ENCODE data around the gene LRRC37A3. TPM values are rescaled to one million over a fixed set of nuclear protein-coding genes. Genes with fewer than 3 reads are reported as not detected.

The LRRC37A3 gene
- total RNA-seq, 1 experiment from 2014 or later = 7.7 TPM

GRCh38 chr17:64951877-64952276 lies 32.6 kb upstream of the LRRC37A3 start:
- no peaks in the 10 kb centered on the region for H3K79me2 ChIP-seq (ENCODE audit: insufficient read depth, low read length)
- H3K9me3 ChIP-seq (ENCODE audit: control insufficient read depth in 1 of 2, insufficient read depth in 1 of 2, low read depth in 1 of 2, low read length in 2 of 2) = no peaks in the 10 kb centered on the region
- no peak overlapping the region for H3K9ac ChIP-seq (ENCODE audit: low read length)
- TF ChIP-seq EGR1 (IDR thresholded peaks at IDR 0.05; ENCODE audit: low read depth) (no peak), RAD21 (IDR thresholded peaks at IDR 0.05; ENCODE audit: low read depth) (no peak), JUND (IDR thresholded peaks at IDR 0.05) (no peak), CBX3 (IDR thresholded peaks at IDR 0.05; ENCODE audit: low read depth) (no peak), CEBPB (IDR thresholded peaks at IDR 0.05; ENCODE audit: low read depth) (no peak), ELF1 (IDR thresholded peaks at IDR 0.05; ENCODE audit: borderline replicate concordance, low read depth) (no peak), SIN3A (IDR thresholded peaks at IDR 0.05; ENCODE audit: low read depth) (no peak), ZBTB33 (IDR thresholded peaks at IDR 0.05; ENCODE audit: extremely low read depth, insufficient replicate concordance, low read length) (no peak)
- TF ChIP-seq, protein P1, sequence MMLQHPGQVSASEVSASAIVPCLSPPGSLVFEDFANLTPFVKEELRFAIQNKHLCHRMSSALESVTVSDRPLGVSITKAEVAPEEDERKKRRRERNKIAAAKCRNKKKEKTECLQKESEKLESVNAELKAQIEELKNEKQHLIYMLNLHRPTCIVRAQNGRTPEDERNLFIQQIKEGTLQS (IDR thresholded peaks at IDR 0.05) = no peak
- no peak overlapping the region for H3K27ac ChIP-seq (ENCODE audit: low read depth, low read length)
- DNase-seq (ENCODE audit: low read depth, low spot score) = no peak
- no peak overlapping the region for H3K4me2 ChIP-seq (ENCODE audit: low read length)
- H3K9me2 ChIP-seq (ENCODE audit: insufficient read depth) = no peaks in the 10 kb centered on the region
- no TSS peak for BruUV-seq (replicated peaks)
- no peak overlapping the region for H3K4me3 ChIP-seq (replicated peaks in 1 of 2; ENCODE audit: low read depth in 1 of 2, low read length in 2 of 2)
- H3K4me1 ChIP-seq (ENCODE audit: control insufficient read depth in 1 of 2, insufficient read depth in 2 of 2, low read length in 2 of 2) = no peaks in the 10 kb centered on the region
- CTCF ChIA-PET = no interaction called here
- no peak overlapping the region for H2AFZ ChIP-seq (ENCODE audit: low read depth, low read length, poor library complexity, severe bottlenecking)
- H3K36me3 ChIP-seq (ENCODE audit: control insufficient read depth in 1 of 2, insufficient read depth in 2 of 2, low read length in 2 of 2) = no peaks in the 10 kb centered on the region
- no peaks in the 10 kb centered on the region for H3K27me3 ChIP-seq (ENCODE audit: insufficient read depth, low read length)
- intact Hi-C loops (cut with micrococcal nuclease) = no loop called here
- RAD21 ChIA-PET (ENCODE audit: low non-redundant PET in 1 of 2, low total read pairs in 2 of 2, uncharacterized antibody in 2 of 2, unreplicated experiment in 2 of 2) = no interaction called here
- POLR2A ChIA-PET = no interaction called here
- H4K20me1 ChIP-seq (ENCODE audit: insufficient read depth) = no peaks in the 10 kb centered on the region
- ATAC-seq = no peak

DNA sequence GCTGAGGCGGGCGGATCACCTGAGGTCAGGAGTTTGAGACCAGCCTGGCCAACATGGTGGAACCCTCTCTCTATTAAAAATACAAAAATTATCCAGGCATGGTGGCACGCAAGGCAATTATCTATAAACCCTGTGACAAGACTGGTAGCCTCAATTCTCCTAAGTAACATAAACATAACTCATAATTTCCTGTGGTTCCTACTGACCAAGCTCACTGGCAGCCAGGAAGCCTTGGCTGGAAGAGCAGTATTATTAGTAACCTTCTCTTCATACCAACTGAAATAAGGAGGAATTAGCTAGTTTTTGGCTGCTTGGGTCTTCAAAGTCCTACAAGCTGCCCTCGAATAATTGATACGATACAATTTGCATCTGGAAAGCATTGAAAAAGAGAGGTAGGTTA lies 31.6 kb upstream of the LRRC37A3 start:
- no peaks in the 10 kb centered on the region for H3K79me2 ChIP-seq (ENCODE audit: insufficient read depth, low read length)
- H3K36me3 ChIP-seq (ENCODE audit: control insufficient read depth in 1 of 2, insufficient read depth in 2 of 2, low read length in 2 of 2) = no peaks in the 10 kb centered on the region
- intact Hi-C loops (cut with micrococcal nuclease) = no loop called here
- no peaks in the 10 kb centered on the region for H3K9me3 ChIP-seq (ENCODE audit: control insufficient read depth in 1 of 2, insufficient read depth in 1 of 2, low read depth in 1 of 2, low read length in 2 of 2)
- DNase-seq (ENCODE audit: low read depth, low spot score) = no peak
- no peaks in the 10 kb centered on the region for H3K27me3 ChIP-seq (ENCODE audit: insufficient read depth, low read length)
- H4K20me1 ChIP-seq (ENCODE audit: insufficient read depth) = no peaks in the 10 kb centered on the region
- H3K9ac ChIP-seq (ENCODE audit: low read length) = no peak overlapping the region
- no peak for TF ChIP-seq ZNF274 (IDR thresholded peaks at IDR 0.05; ENCODE audit: low read depth, low read length)
- TF ChIP-seq JUND (IDR thresholded peaks at IDR 0.05) = no peak
- no peak for TF ChIP-seq EZH2phosphoT487 (IDR thresholded peaks at IDR 0.05; ENCODE audit: borderline replicate concordance)
- TF ChIP-seq CBX3 (IDR thresholded peaks at IDR 0.05; ENCODE audit: low read depth) = no peak
- no peak for TF ChIP-seq ZBTB33 (IDR thresholded peaks at IDR 0.05; ENCODE audit: extremely low read depth, insufficient replicate concordance, low read length)
- TF ChIP-seq SRF (IDR thresholded peaks at IDR 0.05; ENCODE audit: low read depth) = no peak
- TF ChIP-seq FOSL1 (IDR thresholded peaks at IDR 0.05; ENCODE audit: low read depth) = no peak
- H2AFZ ChIP-seq (ENCODE audit: low read depth, low read length, poor library complexity, severe bottlenecking) = no peak overlapping the region
- H3K4me2 ChIP-seq (ENCODE audit: low read length) = no peak overlapping the region
- H3K4me3 ChIP-seq (replicated peaks in 1 of 2; ENCODE audit: low read depth in 1 of 2, low read length in 2 of 2) = no peak overlapping the region
- H3K27ac ChIP-seq (ENCODE audit: low read depth, low read length) = no peak overlapping the region
- RAD21 ChIA-PET (ENCODE audit: low non-redundant PET in 1 of 2, low total read pairs in 2 of 2, uncharacterized antibody in 2 of 2, unreplicated experiment in 2 of 2) = no interaction called here
- no TSS peak for BruUV-seq (replicated peaks)
- no peaks in the 10 kb centered on the region for H3K9me2 ChIP-seq (ENCODE audit: insufficient read depth)
- H3K4me1 ChIP-seq (ENCODE audit: control insufficient read depth in 1 of 2, insufficient read depth in 2 of 2, low read length in 2 of 2) = no peaks in the 10 kb centered on the region
- no peak for ATAC-seq
- CTCF ChIA-PET = no interaction called here
- POLR2A ChIA-PET = no interaction called here

All from HCT116 (cell line).